Measurements from ENCODE around the gene BMPER.

Gene BMPER

DNA sequence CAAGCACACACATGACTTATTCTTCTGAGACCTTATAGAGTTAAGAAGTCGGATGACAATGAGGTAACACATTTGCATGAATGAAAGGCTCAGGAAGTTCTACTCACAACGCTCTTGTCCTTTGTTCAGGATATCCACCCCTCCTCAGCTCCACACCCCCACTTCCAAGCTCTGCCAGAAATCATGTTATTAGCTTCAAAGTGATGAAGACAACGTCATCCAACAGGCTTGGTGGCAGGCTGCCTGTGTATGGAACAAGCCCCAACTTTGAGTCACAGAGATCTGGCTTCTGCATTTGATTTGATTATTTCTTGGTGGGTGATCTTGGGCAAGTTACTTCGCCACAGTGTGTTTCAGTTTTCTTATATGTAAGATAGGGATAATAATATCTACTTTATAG is 12.4 kb upstream of the BMPER start:
- no peak for DNase-seq

DNA sequence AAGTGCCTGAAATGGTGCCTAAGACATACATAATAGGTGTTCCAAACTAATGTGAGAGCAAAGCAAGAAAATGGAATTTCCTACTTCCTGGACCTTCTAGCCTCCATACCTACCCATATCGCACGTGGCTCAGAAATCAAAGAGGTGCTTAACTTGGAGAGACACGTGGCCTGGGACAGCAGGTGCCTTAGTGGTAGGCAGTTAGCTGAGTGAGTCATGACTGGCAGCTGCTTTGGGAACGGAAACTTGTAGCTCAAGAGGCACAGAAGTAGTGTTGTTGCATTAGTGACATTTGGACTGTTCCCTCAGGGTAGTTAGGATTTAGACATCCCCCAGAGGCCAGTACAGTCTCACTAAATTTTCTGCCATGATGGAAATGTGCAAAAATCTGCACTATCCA is 12.0 kb upstream of the BMPER start:
- DNase-seq = no peak

- DNase-seq = no peak
Measured at GRCh38 chr7:33895025-33895804, 10.1 kb upstream of the BMPER start.

DNA sequence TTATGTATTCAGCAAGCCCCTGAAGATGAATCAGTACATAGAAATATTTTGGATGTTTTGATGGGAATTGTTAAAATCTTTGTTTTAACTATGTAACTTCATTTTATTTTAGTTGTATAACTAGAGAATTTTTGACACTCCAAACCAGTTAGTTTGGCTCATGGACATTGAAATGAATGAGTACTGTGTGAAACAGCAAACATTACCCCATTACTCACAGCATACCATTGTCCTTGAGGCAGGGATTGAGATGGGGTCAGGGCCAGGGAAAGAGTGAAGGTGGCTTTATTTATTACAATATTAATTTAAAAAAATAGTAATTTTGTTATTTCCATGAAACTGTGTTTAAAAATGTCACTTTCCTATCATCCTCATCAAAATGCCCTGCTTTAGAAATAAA is 4.8 kb upstream of the BMPER start:
- DNase-seq = no peak

- DNase-seq = no peak
Measured at GRCh38 chr7:33901199-33901598, 4.1 kb upstream of the BMPER start.

DNA sequence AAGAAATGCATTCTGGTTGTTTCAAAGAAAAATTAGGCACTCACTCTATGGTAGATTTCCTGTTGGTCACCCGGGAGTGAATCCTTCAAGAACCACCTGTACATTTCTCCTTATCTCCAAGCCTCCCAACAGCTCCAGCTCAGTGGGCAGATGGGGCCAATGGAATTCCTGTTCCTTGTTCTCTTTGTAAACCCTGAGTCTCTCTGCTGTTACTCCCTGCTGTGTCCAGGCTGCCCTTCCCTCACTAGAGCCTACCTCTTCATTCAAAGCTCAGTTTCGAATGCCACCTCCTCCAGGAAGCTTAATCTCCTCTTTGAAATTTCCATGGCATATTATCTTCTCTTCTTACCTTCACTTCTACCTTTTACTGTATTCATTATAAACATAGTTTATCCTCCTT is 3.5 kb upstream of the BMPER start:
- DNase-seq = no peak

GRCh38 chr7:33902746-33903145 is 2.6 kb upstream of the BMPER start:
- DNase-seq = no peak

DNA sequence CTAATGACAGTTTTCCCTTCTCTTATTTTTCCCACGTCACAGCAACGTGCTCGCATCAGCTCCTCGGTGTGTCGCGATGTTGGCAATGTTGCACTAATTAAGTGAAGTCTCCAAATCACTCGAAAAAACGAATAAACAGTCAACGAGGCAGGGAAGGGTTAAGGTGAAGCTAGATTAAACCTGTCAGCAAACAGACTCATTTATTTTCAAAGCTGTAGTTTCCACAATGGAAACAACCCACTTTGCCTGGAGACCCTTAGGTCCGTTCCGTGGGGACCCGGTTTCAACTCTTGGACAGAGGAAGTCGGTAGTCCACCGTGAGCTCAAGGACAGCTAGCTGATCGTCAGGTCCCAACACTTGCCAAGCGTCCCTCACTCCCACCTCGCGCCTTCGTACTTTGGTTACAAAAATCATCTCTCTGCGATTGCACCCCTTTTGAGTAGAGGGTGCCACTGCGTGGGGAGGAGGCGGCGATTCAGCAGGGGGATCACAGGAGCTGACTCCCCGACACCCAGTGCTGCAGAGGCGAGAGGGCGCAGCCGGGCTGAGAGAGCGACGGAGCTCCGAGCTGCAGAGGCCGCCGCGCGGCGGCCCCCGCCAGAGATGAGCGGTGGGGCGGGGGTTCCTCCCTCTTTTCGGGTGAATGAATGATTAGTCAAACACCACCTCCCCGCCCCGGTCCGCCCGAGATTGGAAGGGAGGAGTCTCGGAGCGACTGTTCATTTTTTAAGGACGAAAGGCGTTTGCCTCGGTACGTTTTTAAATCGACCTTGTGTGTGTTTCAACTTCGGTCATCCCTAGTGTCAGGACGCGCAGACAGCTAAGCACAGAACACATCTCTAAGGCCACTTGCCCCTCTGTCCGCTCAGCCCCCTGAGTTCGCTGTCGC is 1.3 kb upstream of the BMPER start:
- no peak for DNase-seq

DNA sequence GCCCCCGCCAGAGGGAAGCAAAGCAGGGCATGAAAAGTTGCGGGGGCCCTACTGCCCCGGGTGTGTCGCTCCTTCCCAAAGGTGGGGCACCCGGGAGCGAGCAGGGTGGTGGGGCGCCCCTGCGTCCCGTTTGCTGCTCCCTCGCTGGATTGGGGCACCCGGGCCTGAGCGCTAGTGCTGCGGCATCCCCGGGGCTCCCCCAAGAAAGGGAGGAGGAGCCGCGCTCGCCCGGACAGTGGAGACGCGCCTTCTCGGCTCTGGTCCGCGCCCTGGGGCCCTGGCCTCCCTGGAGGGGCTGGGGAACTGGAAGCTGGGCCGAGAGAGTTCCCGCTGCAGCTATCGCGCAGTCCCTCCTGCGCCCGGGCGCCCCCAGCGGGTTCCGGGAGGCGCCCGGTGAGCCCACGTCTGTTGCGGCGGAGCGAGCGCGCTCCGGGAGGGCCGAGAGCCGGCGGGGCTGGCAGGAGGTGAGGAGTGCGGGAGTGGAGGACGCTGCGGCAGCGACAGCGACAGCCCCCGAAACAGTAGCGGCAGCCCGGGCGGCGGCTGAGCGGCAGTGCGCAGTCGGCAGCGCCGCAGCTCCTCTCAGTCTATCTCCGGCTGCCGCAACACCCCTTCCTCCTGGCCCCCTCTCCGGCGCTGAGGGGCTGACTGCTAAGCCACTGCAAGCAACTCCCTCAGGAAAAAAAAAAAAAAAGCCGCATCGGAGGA is 504 bp upstream of the BMPER start:
- no peak for DNase-seq

GRCh38 chr7:33906697-33907096 is 1.4 kb downstream of the BMPER start:
- DNase-seq = no peak

GRCh38 chr7:33907625-33908024 is 2.3 kb downstream of the BMPER start:
- DNase-seq = no peak

- DNase-seq = no peak
Measured at GRCh38 chr7:33909318-33909717, 4.0 kb downstream of the BMPER start.

DNA sequence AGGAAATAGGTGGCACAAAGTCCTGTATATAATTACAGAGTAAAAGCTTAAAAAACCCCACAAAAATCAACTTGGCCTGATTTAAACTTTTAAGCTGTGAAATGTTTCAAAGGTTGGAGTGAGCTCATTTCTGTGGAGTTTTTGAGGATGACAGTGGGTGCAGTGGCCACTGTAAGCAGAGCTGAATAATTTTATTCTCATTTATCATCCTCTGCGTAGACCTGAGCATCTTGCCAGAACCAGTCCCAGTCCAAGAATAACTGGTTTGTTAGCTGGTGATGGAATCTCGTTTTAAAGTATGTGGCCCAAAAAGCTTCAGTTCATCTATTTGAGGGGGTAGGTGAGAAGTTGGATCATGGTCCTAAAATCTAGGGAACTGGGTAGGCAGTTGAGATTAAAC is 4.4 kb downstream of the BMPER start:
- no peak for DNase-seq

DNA sequence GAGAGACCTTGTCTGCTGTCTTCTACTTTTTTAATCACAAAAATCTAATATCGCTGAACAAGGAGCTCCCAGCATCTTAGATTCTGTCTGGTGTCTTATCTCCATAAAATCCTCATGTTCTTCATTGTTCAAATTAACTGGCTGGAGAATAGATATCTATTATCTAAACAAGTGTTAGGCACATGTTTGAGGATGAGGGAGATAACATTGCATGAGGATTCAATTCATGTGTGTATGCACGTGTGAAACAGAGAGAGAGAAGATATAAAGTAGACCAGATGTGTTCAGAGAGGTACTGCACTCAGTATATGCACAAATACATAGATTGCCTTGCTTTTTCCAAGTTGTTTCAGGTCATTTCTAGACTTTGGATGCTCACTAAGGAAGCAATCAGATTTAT is 5.4 kb downstream of the BMPER start:
- DNase-seq = no peak

GRCh38 chr7:33916357-33917081 is 11.2 kb downstream of the BMPER start:
- DNase-seq = no peak

DNA sequence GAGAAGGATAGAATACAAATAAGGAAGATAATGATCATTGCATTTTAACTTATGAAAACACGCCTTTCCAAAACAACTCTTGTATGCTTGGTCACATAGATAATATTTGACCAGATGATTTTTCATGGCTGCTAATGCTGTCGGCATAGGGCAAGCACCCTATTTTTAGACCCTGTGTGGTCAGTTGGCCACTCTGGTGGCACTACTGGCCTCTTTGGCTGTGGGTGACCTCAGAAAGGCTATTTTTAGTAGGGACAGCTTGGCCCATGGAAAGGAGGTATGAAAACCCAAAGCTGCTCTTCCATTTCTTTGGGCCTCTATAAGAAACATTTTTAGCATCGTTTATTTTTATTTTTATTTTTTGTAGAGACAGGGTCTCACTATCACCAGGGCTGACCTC is 12.3 kb downstream of the BMPER start:
- DNase-seq = no peak

DNA sequence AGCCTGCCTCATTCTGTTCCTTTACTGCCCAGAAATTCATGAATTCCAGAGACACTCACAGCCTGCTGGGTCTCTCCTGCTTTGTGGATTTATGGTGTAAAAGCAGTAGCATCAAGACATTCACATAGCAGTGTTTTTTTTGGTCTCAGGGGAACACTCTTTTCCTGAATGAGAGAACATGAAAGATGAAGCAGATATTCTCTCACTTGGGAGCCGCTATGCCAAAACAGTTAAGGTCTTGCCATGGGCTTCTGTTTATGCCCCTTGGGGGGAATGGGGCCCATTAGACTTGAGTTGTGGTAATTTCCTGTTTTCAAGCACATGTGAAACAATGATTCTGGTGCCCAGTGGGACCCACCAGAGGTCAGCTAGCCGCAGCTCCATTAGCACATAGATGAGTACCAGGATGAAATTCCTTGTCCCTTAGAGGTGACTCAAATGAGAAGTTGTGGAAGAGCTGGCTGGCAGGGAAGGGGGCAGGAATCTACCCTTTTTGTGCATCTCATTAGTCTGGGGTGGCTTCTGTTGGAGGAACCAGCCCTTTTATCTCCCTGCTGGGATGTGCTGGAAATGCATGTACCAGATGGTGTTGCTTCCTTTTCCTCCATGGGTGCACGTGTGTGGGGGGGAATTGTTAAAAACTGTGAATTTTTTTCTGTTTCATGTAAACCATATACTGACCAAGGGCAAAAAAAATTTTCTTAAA is 13.3 kb downstream of the BMPER start:
- no peak for DNase-seq

DNA sequence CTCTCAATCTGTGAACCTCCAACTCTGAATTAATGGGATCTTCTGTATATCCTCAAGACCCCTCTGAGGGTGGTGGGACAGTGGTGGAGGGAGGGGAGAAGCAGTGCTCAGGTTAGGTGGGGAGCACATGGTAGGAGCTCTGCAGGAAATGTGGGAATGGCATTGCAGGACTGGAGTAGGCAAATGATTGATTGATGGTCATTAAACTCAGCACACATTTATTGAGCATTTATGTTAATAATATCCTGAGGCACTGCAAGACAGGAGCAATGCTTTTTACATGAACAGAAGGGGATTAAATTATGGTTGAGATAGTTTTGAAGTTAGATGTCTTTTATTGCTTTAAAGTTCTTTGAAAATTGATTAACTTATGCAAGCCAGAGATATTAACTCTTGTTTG is 14.1 kb downstream of the BMPER start:
- no peak for DNase-seq

DNA sequence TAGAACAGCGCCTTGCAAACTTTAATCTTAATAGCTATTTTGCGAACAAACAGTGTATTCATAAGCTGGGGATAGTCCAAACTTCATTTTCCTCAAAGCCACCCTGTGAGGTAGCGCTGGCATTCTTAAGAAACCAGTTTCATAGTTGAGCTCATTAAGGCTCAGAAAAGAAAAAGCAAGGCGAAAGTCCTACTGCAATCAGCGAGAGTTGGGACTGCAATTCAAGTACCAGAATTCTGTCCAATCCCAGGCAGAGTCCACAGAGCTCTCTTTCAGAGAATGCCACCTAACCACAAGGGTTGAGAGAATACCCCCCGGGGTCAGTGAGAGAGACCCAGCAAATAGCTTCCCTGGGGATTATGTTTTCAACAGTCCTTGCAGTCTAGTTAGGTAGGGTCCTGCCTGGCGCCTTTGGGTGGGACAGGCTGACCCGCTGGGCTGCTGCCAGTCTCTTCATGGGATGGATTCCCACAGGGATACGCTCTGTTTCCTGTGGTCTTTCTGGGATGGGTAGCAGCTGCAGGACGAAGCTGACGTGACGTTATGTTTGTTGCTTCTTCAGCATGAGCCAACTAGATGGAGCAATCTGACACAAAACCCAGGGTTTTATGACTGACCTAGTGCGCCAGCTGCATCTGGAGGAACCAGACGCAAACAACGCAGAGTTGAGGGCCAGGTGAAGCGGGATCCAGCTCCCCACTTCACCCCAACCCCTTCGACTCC is 16.0 kb downstream of the BMPER start:
- DNase-seq = no peak

DNA sequence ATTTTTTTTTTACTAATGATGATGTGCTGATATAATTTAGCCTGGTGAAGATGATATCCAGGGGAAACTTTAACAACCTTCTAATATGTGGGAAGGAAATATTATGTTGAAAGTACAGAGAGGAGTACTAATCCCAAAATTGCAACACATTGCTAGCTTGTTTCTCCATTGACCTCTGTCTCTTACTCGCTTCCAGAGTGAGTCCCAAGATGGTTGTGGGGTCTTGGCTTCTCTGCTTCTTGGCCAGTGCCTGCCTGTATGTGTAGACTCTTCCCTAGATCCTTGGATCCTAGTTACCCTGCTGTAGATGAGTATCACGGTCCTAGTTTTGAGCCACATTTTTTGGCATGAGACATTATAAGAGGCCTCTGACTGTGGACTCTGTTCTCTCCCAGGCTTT is 17.5 kb downstream of the BMPER start:
- no peak for DNase-seq

- DNase-seq = no peak
Measured at GRCh38 chr7:33923440-33924229, 18.3 kb downstream of the BMPER start.

Data from SIG-M5 (cell line).